HepG2 (cell line): ENCODE results near the gene DLG5. TPM values are rescaled to one million over a fixed set of nuclear protein-coding genes. Genes with fewer than 3 reads are reported as not detected.

ENCODE experiments used
- CENPBD1 ChIP-seq: sonication (generic); formaldehyde crosslinking; IDR thresholded peaks from 2 replicates; pipeline ENCODE4 v1.8.0; 2022; ENCODE audit warnings: missing genetic modification reagents, low read depth, mild to moderate bottlenecking, borderline replicate concordance
- EP300 ChIP-seq, 3 experiments: sonication (generic) in 1 of 3; formaldehyde crosslinking in 1 of 3; IDR thresholded peaks; 2 replicates each; pipeline versions ENCODE4 v1.5.1 to v1.6.1; 2011 to 2020; ENCODE audit warnings: low read depth in 2 of 3, low read length in 2 of 3, borderline replicate concordance in 1 of 3, improper control_type of control experiment in 1 of 3, mild to moderate bottlenecking in 1 of 3, missing genetic modification reagents in 1 of 3, moderate library complexity in 1 of 3
- KMT2B ChIP-seq: IDR thresholded peaks from 2 replicates; pipeline ENCODE4 v1.6.1; 2016; ENCODE audit warnings: missing genetic modification reagents, missing compliant biosample characterization
- POLR2G ChIP-seq: fragments of 200-400 bp; formaldehyde crosslinking; IDR thresholded peaks from 2 replicates; pipeline ENCODE4 v1.6.1; 2018; ENCODE audit warnings: mild to moderate bottlenecking, low read depth, low read length, moderate library complexity
- RBFOX2 ChIP-seq: fragments of 200-400 bp; formaldehyde crosslinking; IDR thresholded peaks from 2 replicates; pipeline ENCODE4 v1.6.1; 2017; ENCODE audit warnings: low read depth, mild to moderate bottlenecking, low read length
- SAP130 ChIP-seq: IDR thresholded peaks from 2 replicates; pipeline ENCODE4 v1.6.1; 2016; ENCODE audit warnings: low read depth
- SP1 ChIP-seq, 2 experiments: fragments of 450-650 bp in 1 of 2; sonication (generic) in 1 of 2; formaldehyde crosslinking in 1 of 2; IDR thresholded peaks; 2 replicates each; pipeline versions ENCODE4 v1.4.0 to v1.6.1; 2016 to 2020; ENCODE audit warnings: missing genetic modification reagents in 1 of 2
- SP5 ChIP-seq: IDR thresholded peaks from 2 replicates; pipeline ENCODE4 v1.6.1; 2016; ENCODE audit warnings: low read depth, borderline replicate concordance
- ZNF234 ChIP-seq: sonication (generic); formaldehyde crosslinking; conservative IDR thresholded peaks from 2 replicates; pipeline ENCODE4 v1.5.1; 2020; ENCODE audit warnings: mild to moderate bottlenecking, missing genetic modification reagents
- ZNF850 ChIP-seq: sonication (generic); formaldehyde crosslinking; conservative IDR thresholded peaks from 2 replicates; pipeline ENCODE4 v1.9.0; 2021; ENCODE audit warnings: mild to moderate bottlenecking, missing genetic modification reagents
- polyA plus RNA-seq, 8 experiments: library from polyadenylated mRNA; depleted of rRNA in 3 of 8; stranded (reverse) in 7 of 8; unstranded in 1 of 8; fragments of >200 nt; fragmentation: Illumina TruSeq in 4 of 8; extraction: Trizol in 4 of 8; gene quantifications; 2 replicates each; pipeline versions ENCODE4 v1.2.1 to v1.2.3, GENCODE V29; 2011 to 2016; ENCODE audit warnings: low read depth in 4 of 8, missing spikeins in 1 of 8, mixed read lengths in 1 of 8; ENCODE audit not compliant: insufficient read depth in 1 of 8
- total RNA-seq, 5 experiments: library from RNA; depleted of rRNA; stranded (reverse); fragments of >200 nt; fragmentation: Illumina TruSeq; extraction: Trizol; gene quantifications; 2 replicates each; pipeline ENCODE4 v1.2.3, GENCODE V29; 2016; ENCODE audit warnings: low read depth in 1 of 5
- TF ChIP-seq, protein P1 (sequence below): IDR thresholded peaks from 2 replicates; pipeline ENCODE4 v1.4.0; 2020; ENCODE audit warnings: mild to moderate bottlenecking, missing genetic modification reagents
- TF ChIP-seq, protein P2 (sequence below): sonication (generic); formaldehyde crosslinking; IDR thresholded peaks from 2 replicates; pipeline ENCODE4; 2020; ENCODE audit warnings: missing genetic modification reagents, mild to moderate bottlenecking, borderline replicate concordance
- TF ChIP-seq, protein P3 (sequence below): sonication (generic); formaldehyde crosslinking; IDR thresholded peaks from 2 replicates; pipeline ENCODE4 v1.4.0; 2020; ENCODE audit warnings: mild to moderate bottlenecking, missing genetic modification reagents

DLG5 gene
- total and polyA plus RNA-seq, 2 of the 13 experiments (the other 11 are each of a cell fraction or from before 2014, with no cell fraction given): 15.5 to 18.2 TPM

- TF ChIP-seq, protein P1, sequence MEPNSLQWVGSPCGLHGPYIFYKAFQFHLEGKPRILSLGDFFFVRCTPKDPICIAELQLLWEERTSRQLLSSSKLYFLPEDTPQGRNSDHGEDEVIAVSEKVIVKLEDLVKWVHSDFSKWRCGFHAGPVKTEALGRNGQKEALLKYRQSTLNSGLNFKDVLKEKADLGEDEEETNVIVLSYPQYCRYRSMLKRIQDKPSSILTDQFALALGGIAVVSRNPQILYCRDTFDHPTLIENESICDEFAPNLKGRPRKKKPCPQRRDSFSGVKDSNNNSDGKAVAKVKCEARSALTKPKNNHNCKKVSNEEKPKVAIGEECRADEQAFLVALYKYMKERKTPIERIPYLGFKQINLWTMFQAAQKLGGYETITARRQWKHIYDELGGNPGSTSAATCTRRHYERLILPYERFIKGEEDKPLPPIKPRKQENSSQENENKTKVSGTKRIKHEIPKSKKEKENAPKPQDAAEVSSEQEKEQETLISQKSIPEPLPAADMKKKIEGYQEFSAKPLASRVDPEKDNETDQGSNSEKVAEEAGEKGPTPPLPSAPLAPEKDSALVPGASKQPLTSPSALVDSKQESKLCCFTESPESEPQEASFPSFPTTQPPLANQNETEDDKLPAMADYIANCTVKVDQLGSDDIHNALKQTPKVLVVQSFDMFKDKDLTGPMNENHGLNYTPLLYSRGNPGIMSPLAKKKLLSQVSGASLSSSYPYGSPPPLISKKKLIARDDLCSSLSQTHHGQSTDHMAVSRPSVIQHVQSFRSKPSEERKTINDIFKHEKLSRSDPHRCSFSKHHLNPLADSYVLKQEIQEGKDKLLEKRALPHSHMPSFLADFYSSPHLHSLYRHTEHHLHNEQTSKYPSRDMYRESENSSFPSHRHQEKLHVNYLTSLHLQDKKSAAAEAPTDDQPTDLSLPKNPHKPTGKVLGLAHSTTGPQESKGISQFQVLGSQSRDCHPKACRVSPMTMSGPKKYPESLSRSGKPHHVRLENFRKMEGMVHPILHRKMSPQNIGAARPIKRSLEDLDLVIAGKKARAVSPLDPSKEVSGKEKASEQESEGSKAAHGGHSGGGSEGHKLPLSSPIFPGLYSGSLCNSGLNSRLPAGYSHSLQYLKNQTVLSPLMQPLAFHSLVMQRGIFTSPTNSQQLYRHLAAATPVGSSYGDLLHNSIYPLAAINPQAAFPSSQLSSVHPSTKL: peak; percentile 64; the same call in 1 of the 2 replicates
- no peak for TF ChIP-seq SP5
- no peak for TF ChIP-seq SP1 (IDR thresholded peaks at IDR 0.05)
- no peak for TF ChIP-seq SP1 (CRISPR knock-in tag; IDR thresholded peaks at IDR 0.05)
- TF ChIP-seq RBFOX2: no peak
- TF ChIP-seq POLR2G: 0 out of 2 replicates have a peak, but pooled peaks have one; percentile 19
- no peak for TF ChIP-seq ZNF234 (CRISPR knock-in tag)
- no peak for TF ChIP-seq EP300 (IDR thresholded peaks at IDR 0.05; ENCODE audit: low read depth in 2 of 2, low read length in 2 of 2)
- no peak for TF ChIP-seq EP300 (CRISPR knock-in tag; IDR thresholded peaks at IDR 0.05; ENCODE audit: borderline replicate concordance)
- peak; percentile 33; the same call in 1 of the 2 replicates for TF ChIP-seq SAP130 (CRISPR knock-in tag)
- TF ChIP-seq, protein P2, sequence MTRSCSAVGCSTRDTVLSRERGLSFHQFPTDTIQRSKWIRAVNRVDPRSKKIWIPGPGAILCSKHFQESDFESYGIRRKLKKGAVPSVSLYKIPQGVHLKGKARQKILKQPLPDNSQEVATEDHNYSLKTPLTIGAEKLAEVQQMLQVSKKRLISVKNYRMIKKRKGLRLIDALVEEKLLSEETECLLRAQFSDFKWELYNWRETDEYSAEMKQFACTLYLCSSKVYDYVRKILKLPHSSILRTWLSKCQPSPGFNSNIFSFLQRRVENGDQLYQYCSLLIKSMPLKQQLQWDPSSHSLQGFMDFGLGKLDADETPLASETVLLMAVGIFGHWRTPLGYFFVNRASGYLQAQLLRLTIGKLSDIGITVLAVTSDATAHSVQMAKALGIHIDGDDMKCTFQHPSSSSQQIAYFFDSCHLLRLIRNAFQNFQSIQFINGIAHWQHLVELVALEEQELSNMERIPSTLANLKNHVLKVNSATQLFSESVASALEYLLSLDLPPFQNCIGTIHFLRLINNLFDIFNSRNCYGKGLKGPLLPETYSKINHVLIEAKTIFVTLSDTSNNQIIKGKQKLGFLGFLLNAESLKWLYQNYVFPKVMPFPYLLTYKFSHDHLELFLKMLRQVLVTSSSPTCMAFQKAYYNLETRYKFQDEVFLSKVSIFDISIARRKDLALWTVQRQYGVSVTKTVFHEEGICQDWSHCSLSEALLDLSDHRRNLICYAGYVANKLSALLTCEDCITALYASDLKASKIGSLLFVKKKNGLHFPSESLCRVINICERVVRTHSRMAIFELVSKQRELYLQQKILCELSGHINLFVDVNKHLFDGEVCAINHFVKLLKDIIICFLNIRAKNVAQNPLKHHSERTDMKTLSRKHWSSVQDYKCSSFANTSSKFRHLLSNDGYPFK (CRISPR knock-in tag): no peak
- TF ChIP-seq, protein P3, sequence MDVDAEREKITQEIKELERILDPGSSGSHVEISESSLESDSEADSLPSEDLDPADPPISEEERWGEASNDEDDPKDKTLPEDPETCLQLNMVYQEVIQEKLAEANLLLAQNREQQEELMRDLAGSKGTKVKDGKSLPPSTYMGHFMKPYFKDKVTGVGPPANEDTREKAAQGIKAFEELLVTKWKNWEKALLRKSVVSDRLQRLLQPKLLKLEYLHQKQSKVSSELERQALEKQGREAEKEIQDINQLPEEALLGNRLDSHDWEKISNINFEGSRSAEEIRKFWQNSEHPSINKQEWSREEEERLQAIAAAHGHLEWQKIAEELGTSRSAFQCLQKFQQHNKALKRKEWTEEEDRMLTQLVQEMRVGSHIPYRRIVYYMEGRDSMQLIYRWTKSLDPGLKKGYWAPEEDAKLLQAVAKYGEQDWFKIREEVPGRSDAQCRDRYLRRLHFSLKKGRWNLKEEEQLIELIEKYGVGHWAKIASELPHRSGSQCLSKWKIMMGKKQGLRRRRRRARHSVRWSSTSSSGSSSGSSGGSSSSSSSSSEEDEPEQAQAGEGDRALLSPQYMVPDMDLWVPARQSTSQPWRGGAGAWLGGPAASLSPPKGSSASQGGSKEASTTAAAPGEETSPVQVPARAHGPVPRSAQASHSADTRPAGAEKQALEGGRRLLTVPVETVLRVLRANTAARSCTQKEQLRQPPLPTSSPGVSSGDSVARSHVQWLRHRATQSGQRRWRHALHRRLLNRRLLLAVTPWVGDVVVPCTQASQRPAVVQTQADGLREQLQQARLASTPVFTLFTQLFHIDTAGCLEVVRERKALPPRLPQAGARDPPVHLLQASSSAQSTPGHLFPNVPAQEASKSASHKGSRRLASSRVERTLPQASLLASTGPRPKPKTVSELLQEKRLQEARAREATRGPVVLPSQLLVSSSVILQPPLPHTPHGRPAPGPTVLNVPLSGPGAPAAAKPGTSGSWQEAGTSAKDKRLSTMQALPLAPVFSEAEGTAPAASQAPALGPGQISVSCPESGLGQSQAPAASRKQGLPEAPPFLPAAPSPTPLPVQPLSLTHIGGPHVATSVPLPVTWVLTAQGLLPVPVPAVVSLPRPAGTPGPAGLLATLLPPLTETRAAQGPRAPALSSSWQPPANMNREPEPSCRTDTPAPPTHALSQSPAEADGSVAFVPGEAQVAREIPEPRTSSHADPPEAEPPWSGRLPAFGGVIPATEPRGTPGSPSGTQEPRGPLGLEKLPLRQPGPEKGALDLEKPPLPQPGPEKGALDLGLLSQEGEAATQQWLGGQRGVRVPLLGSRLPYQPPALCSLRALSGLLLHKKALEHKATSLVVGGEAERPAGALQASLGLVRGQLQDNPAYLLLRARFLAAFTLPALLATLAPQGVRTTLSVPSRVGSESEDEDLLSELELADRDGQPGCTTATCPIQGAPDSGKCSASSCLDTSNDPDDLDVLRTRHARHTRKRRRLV (CRISPR knock-in tag): no peak
- TF ChIP-seq KMT2B (CRISPR knock-in tag): no peak
- TF ChIP-seq ZNF850 (CRISPR knock-in tag): no peak
- TF ChIP-seq CENPBD1 (CRISPR knock-in tag): no peak
Observed at GRCh38 chr10:77975086-77975666, 48.6 kb upstream of the DLG5 start (continued).
